HEK293 (cell line): ENCODE measurements around the gene FOSB.

Experiments used
- CTCF ChIA-PET: fragments of 350-600 bp; formaldehyde crosslinking; extraction: SDS; loops from one replicate; lab custom pipeline; 2021; ENCODE audit warnings: antibody characterized with exemption; lab: Yijun Ruan, JAX
- POLR2A ChIA-PET: fragments of 300-600 bp; formaldehyde crosslinking; extraction: SDS; loops from one replicate; lab custom pipeline; 2020; ENCODE audit warnings: antibody characterized with exemption, inconsistent platforms; lab: Yijun Ruan, JAX
- H3K27ac ChIP-seq: fragments of 200-500 bp; sonication (Bioruptor generic); 2 replicates; pipeline ENCODE4 v1.5.1; 2014; ENCODE audit warnings: low read depth, low read length, control low read depth, inconsistent platforms; ENCODE audit errors: extremely low read depth
- H3K36me3 ChIP-seq, 2 experiments: fragments of 200-500 bp in 1 of 2; sonication (Bioruptor generic) in 1 of 2; 1 replicate in 1 of 2; 2 replicates in 1 of 2; pipeline ENCODE4 v1.5.1; 2014 to 2017; ENCODE audit warnings: inconsistent platforms in 2 of 2, low read length in 2 of 2; ENCODE audit not compliant: control insufficient read depth in 2 of 2, insufficient read depth in 1 of 2
- H3K4me1 ChIP-seq: fragments of 200-500 bp; sonication (Bioruptor generic); 2 replicates; pipeline ENCODE4 v1.5.1; 2014; ENCODE audit warnings: mild to moderate bottlenecking, low read length, inconsistent platforms; ENCODE audit not compliant: control insufficient read depth, insufficient read depth
- H3K4me3 ChIP-seq: 2 replicates; pipeline ENCODE4 v1.5.1; 2011; ENCODE audit warnings: low read depth, mild to moderate bottlenecking, control low read depth, low read length, moderate library complexity
- H3K9me3 ChIP-seq: fragments of 200-500 bp; sonication (Bioruptor generic); 2 replicates; pipeline ENCODE4 v1.5.1; 2014; ENCODE audit warnings: low read depth, low read length, inconsistent platforms; ENCODE audit not compliant: control insufficient read depth, insufficient read depth
- EGR2 ChIP-seq: fragments of 450-650 bp; formaldehyde crosslinking; IDR thresholded peaks from 2 replicates; pipeline ENCODE4 v1.5.1; 2016; ENCODE audit warnings: low read depth, missing biosample characterization, missing genetic modification characterization
- FEZF1 ChIP-seq: fragments of 450-650 bp; formaldehyde crosslinking; IDR thresholded peaks from 2 replicates; pipeline ENCODE4 v1.5.1; 2016; ENCODE audit warnings: missing biosample characterization, missing genetic modification characterization
- GFI1B ChIP-seq: fragments of 450-650 bp; formaldehyde crosslinking; IDR thresholded peaks from 2 replicates; pipeline ENCODE4 v1.5.1; 2016; ENCODE audit warnings: missing biosample characterization, missing genetic modification characterization
- GLIS1 ChIP-seq: fragments of 450-650 bp; formaldehyde crosslinking; IDR thresholded peaks from 2 replicates; pipeline ENCODE4 v1.5.1; 2016; ENCODE audit warnings: missing biosample characterization, missing genetic modification characterization
- IKZF3 ChIP-seq: fragments of 450-650 bp; IDR thresholded peaks from 2 replicates; pipeline ENCODE4 v1.5.0; 2018; ENCODE audit warnings: missing biosample characterization, mild to moderate bottlenecking, missing genetic modification characterization, moderate library complexity
- KLF1 ChIP-seq: fragments of 450-650 bp; formaldehyde crosslinking; IDR thresholded peaks from 2 replicates; pipeline ENCODE4 v1.5.1; 2016; ENCODE audit warnings: missing biosample characterization, missing genetic modification characterization
- SCRT2 ChIP-seq: fragments of 450-650 bp; formaldehyde crosslinking; IDR thresholded peaks from 2 replicates; pipeline ENCODE4 v1.5.1; 2016; ENCODE audit warnings: missing biosample characterization, missing genetic modification characterization
- SP7 ChIP-seq: fragments of 450-650 bp; formaldehyde crosslinking; IDR thresholded peaks from 2 replicates; pipeline ENCODE4 v1.5.1; 2016; ENCODE audit warnings: missing biosample characterization, missing genetic modification characterization
- ZBTB1 ChIP-seq: fragments of 450-650 bp; formaldehyde crosslinking; IDR thresholded peaks from 2 replicates; pipeline ENCODE4 v1.5.1; 2016; ENCODE audit warnings: missing biosample characterization, missing genetic modification characterization
- ZEB2 ChIP-seq: fragments of 450-650 bp; formaldehyde crosslinking; IDR thresholded peaks from 2 replicates; pipeline ENCODE4 v1.5.1; 2016; ENCODE audit warnings: missing biosample characterization, missing genetic modification characterization
- ZFHX2 ChIP-seq: fragments of 450-650 bp; formaldehyde crosslinking; conservative IDR thresholded peaks from 2 replicates; pipeline ENCODE4 v1.5.1; 2016; ENCODE audit warnings: missing biosample characterization, missing genetic modification characterization
- ZIC2 ChIP-seq: fragments of 450-650 bp; formaldehyde crosslinking; IDR thresholded peaks from 2 replicates; pipeline ENCODE4 v1.5.1; 2016; ENCODE audit warnings: missing biosample characterization, missing genetic modification characterization
- ZNF239 ChIP-seq: fragments of 450-650 bp; formaldehyde crosslinking; IDR thresholded peaks from 2 replicates; pipeline ENCODE4 v1.5.1; 2016; ENCODE audit warnings: missing biosample characterization, missing genetic modification characterization
- ZNF292 ChIP-seq: fragments of 450-650 bp; formaldehyde crosslinking; IDR thresholded peaks from 2 replicates; pipeline ENCODE4 v1.5.1; 2016; ENCODE audit warnings: low read depth, missing biosample characterization, missing genetic modification characterization, borderline replicate concordance
- ZNF362 ChIP-seq: fragments of 450-650 bp; formaldehyde crosslinking; IDR thresholded peaks from 2 replicates; pipeline ENCODE4 v1.5.1; 2016; ENCODE audit warnings: missing biosample characterization, missing genetic modification characterization
- ZNF366 ChIP-seq: fragments of 450-650 bp; formaldehyde crosslinking; conservative IDR thresholded peaks from 2 replicates; pipeline ENCODE4 v1.5.1; 2016; ENCODE audit warnings: missing biosample characterization, missing genetic modification characterization
- ZNF391 ChIP-seq: fragments of 450-650 bp; formaldehyde crosslinking; IDR thresholded peaks from 2 replicates; pipeline ENCODE4 v1.5.1; 2016; ENCODE audit warnings: low read depth, missing biosample characterization, missing genetic modification characterization, borderline replicate concordance
- ZNF513 ChIP-seq: fragments of 450-650 bp; IDR thresholded peaks from 2 replicates; pipeline ENCODE4 v1.5.1; 2018; ENCODE audit warnings: missing biosample characterization, missing genetic modification characterization
- ZNF529 ChIP-seq: fragments of 450-650 bp; formaldehyde crosslinking; IDR thresholded peaks from 2 replicates; pipeline ENCODE4 v1.5.1; 2017; ENCODE audit warnings: missing genetic modification characterization, missing biosample characterization; ENCODE audit not compliant: insufficient replicate concordance
- ZNF600 ChIP-seq: fragments of 450-650 bp; formaldehyde crosslinking; IDR thresholded peaks from 2 replicates; pipeline ENCODE4 v1.5.1; 2016; ENCODE audit warnings: missing biosample characterization, missing genetic modification characterization
- ZNF623 ChIP-seq: fragments of 450-650 bp; formaldehyde crosslinking; IDR thresholded peaks from 2 replicates; pipeline ENCODE4 v1.5.1; 2016; ENCODE audit warnings: missing biosample characterization, missing genetic modification characterization
- ZNF660 ChIP-seq: fragments of 450-650 bp; IDR thresholded peaks from 2 replicates; pipeline ENCODE4 v1.5.1; 2018; ENCODE audit warnings: missing biosample characterization, mild to moderate bottlenecking, missing genetic modification characterization
- ZNF664 ChIP-seq: fragments of 450-650 bp; formaldehyde crosslinking; IDR thresholded peaks from 2 replicates; pipeline ENCODE4 v1.5.1; 2016; ENCODE audit warnings: missing biosample characterization, missing genetic modification characterization
- ZNF791 ChIP-seq: fragments of 450-650 bp; formaldehyde crosslinking; IDR thresholded peaks from 2 replicates; pipeline ENCODE4 v1.5.1; 2016; ENCODE audit warnings: missing biosample characterization, missing genetic modification characterization
- TF ChIP-seq, protein P1 (sequence below): fragments of 450-650 bp; formaldehyde crosslinking; IDR thresholded peaks from 2 replicates; pipeline ENCODE4 v1.5.1; 2017; ENCODE audit warnings: missing biosample characterization, missing genetic modification characterization
- TF ChIP-seq, protein P2 (sequence below): fragments of 450-650 bp; formaldehyde crosslinking; IDR thresholded peaks from 2 replicates; pipeline ENCODE4 v1.5.1; 2016; ENCODE audit warnings: missing biosample characterization, missing genetic modification characterization

Gene FOSB

DNA sequence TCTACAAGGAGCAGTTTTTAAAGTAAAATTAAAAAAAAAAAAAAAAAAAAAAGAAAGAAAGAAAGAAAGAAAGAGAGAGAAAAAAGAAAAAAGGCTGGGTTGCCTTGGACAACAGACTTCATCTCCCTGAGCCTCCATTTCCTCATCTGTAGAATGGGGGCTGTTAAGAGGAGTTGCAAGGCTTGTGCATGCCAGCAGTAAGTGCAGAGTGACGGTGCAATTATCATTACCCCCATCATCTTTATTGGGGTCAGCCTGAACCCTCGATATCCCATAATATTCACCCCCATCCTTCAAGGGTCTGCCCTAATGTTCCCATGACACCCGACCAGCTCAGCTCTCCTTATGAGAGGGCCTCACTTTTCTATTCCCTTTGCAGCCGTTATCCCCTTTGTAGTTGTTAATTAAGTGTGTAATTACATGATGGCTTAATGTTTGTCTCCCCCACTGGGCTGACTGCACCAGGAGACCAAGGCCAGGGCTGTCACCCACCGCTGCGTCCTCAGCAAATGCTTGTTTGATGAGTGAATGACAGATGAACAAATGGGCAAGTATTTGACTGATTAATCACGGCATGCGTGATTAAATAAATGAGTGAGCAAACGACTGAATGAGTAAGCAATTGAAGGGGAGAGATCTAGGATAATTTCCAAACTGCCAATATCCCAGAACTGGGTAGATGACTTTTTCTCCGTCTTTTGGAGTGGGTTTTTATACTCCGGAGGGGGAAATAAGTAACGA, 10.1 kb downstream of the FOSB start:
- ChIA-PET POLR2A (interaction anchor here (0.6 to 3.3 kb wide), 17 partner anchors 9 to 521 kb away, joined by 3 to 41 read pairs (median 5); partner anchors contain the start of genes ERCC2, FOSB and QPCTL), CTCF (interaction anchor here (0.6 to 8.5 kb wide), 42 partner anchors 8 to 1731 kb away, joined by 3 to 295 read pairs (median 6); partner anchors contain the start of genes FOSB, OPA3, PPP1R13L and RTN2)
- Histone ChIP-seq H3K4me1 (no peaks in the 10 kb centered on the region), H3K36me3 (no peaks in the 10 kb centered on the region), H3K9me3 (no peaks in the 10 kb centered on the region), H3K27ac (no peak overlapping the region), H3K4me3 (peak overlapping the region; percentile 20)
- TF ChIP-seq ZNF660: no peak
- TF ChIP-seq ZBTB1: no peak
- TF ChIP-seq ZNF529: no peak
- TF ChIP-seq, protein P1, sequence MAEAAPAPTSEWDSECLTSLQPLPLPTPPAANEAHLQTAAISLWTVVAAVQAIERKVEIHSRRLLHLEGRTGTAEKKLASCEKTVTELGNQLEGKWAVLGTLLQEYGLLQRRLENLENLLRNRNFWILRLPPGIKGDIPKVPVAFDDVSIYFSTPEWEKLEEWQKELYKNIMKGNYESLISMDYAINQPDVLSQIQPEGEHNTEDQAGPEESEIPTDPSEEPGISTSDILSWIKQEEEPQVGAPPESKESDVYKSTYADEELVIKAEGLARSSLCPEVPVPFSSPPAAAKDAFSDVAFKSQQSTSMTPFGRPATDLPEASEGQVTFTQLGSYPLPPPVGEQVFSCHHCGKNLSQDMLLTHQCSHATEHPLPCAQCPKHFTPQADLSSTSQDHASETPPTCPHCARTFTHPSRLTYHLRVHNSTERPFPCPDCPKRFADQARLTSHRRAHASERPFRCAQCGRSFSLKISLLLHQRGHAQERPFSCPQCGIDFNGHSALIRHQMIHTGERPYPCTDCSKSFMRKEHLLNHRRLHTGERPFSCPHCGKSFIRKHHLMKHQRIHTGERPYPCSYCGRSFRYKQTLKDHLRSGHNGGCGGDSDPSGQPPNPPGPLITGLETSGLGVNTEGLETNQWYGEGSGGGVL (tag by site-specific recombination): peak; percentile 79; the same call in 1 of the 2 replicates
- peak; percentile 82 for TF ChIP-seq ZNF366 (tag by site-specific recombination)
- TF ChIP-seq, protein P2, sequence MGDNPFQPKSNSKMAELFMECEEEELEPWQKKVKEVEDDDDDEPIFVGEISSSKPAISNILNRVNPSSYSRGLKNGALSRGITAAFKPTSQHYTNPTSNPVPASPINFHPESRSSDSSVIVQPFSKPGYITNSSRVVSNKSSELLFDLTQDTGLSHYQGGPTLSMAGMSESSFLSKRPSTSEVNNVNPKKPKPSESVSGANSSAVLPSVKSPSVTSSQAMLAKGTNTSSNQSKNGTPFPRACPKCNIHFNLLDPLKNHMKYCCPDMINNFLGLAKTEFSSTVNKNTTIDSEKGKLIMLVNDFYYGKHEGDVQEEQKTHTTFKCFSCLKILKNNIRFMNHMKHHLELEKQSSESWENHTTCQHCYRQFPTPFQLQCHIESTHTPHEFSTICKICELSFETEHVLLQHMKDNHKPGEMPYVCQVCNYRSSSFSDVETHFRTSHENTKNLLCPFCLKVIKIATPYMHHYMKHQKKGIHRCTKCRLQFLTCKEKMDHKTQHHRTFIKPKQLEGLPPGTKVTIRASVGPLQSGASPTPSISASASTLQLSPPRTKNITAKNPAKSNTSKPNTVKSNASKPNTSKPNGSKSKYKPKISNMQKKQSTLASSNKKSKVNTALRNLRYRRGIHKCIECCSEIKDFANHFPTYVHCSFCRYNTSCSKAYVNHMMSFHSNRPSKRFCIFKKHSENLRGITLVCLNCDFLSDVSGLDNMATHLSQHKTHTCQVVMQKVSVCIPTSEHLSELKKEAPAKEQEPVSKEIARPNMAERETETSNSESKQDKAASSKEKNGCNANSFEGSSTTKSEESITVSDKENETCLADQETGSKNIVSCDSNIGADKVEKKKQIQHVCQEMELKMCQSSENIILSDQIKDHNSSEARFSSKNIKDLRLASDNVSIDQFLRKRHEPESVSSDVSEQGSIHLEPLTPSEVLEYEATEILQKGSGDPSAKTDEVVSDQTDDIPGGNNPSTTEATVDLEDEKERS (tag by site-specific recombination): peak; percentile 35; the same call in 1 of the 2 replicates
- no peak for TF ChIP-seq GFI1B (tag by site-specific recombination)
- TF ChIP-seq FEZF1 (tag by site-specific recombination): peak; percentile 5; the same call in 1 of the 2 replicates
- no peak for TF ChIP-seq ZNF791 (tag by site-specific recombination)
- 0 out of 2 replicates have a peak, but pooled peaks have one; percentile 12 for TF ChIP-seq IKZF3 (tag by site-specific recombination)
- TF ChIP-seq SP7 (tag by site-specific recombination): peak; percentile 56; the same call in 1 of the 2 replicates
- peak; percentile 92 for TF ChIP-seq GLIS1 (tag by site-specific recombination)
- no peak for TF ChIP-seq ZNF623 (tag by site-specific recombination)
- TF ChIP-seq ZIC2 (tag by site-specific recombination): peak; percentile 39
- TF ChIP-seq ZNF362 (tag by site-specific recombination): peak; percentile 34; the same call in 1 of the 2 replicates
- peak; percentile 93 for TF ChIP-seq ZNF664 (tag by site-specific recombination)

DNA sequence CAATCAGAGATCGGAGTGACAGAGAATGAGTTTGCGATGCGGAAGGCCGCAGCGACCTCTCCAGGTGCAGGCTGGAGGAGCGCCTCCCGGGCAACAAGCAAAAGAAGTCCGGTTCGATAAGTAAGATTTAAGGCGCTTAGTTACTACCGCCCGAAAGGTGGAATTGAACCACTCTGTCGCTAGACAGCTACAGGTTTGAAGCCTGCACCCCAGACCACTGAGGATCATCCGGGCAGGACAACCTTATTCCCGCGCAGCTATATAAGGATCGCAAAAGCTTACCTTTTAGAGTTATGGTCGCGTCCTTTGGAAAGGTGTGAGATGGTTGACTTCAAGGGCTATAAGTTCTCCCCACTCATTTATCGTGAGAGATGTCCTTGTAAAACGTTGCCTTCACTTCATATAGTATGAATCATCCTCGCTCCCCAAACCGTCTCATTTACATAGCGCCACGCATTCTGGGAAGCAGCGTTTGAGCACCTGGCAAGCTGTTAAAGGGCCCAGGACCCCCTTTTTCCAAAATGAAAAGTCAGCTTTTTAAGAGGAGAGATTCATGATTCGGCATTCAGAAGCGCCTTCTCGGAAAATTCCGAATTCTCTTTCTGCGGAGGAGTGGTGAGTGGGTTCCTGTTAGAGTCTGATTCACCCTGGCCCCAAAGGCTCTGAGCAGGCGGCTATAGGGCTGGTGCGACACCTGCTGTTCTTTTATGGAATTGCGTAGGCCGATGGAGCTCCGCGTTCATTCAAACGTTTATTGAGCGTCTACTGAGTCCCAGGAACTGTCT, 10.8 kb downstream of the FOSB start:
- CTCF ChIA-PET: interaction anchor here (0.6 to 8.5 kb wide), 56 partner anchors 9 to 1732 kb away, joined by 3 to 295 read pairs (median 4); partner anchors contain the start of genes FOSB, OPA3, PPP1R13L and RTN2
- POLR2A ChIA-PET: interaction anchor here (0.6 to 3.3 kb wide), 19 partner anchors 9 to 214 kb away, joined by 3 to 41 read pairs (median 4); partner anchors contain the start of genes ERCC2, FOSB and QPCTL
- Histone ChIP-seq H3K4me3 (peak overlapping the region; percentile 52), H3K9me3 (no peaks in the 10 kb centered on the region), H3K36me3 (no peaks in the 10 kb centered on the region), H3K4me1 (no peaks in the 10 kb centered on the region), H3K27ac (peak overlapping the region; percentile 98)
- TF ChIP-seq KLF1 (peak; percentile 31; the same call in 1 of the 2 replicates), SCRT2 (peak; percentile 100), ZNF239 (tag by site-specific recombination) (peak; percentile 100), ZNF391 (tag by site-specific recombination) (peak; percentile 77; the same call in 1 of the 2 replicates), EGR2 (tag by site-specific recombination) (peak; percentile 37; the same call in 1 of the 2 replicates), ZNF513 (tag by site-specific recombination) (peak; percentile 42), ZFHX2 (peak; percentile 68), ZNF600 (peak; percentile 65; the same call in 1 of the 2 replicates), ZNF292 (no peak), ZEB2 (tag by site-specific recombination) (peak; percentile 86)
